IMR-90 (cell line): Measurements from ENCODE around the gene CENPQ. TPM values are rescaled to one million over a fixed set of nuclear protein-coding genes. Genes with fewer than 3 reads are reported as not detected.
"Not testable (repeated sequence)": the region's sequence is repeated elsewhere in the genome, so short reads cannot be mapped to it uniquely, and the experiment has no call there.

Source experiments
- ATAC-seq: fragments of 200-7000 bp; cut with Tn5 transposase; 2 replicates; pipeline ENCODE4 v1.9.1; 2020; ENCODE audit warnings: low read depth, mild to moderate bottlenecking, moderate library complexity
- BruUV-seq: library from RNA; stranded (reverse); fragments of 400-500 nt; replicated peaks from 2 replicates; lab custom pipeline; 2021; lab: Mats Ljungman, UMichigan
- CTCF ChIA-PET: fragments of 300-600 bp; formaldehyde crosslinking; extraction: SDS; loops from one replicate; lab custom pipeline; 2021; ENCODE audit warnings: antibody characterized with exemption; lab: Yijun Ruan, JAX
- POLR2A ChIA-PET: fragments of 300-600 bp; sonication (Branson Sonifier 250); formaldehyde crosslinking; loops from one replicate; lab custom pipeline; 2022; ENCODE audit warnings: antibody characterized with exemption; ENCODE audit not compliant: unreplicated experiment; lab: Charles Lee
- DNase-seq: peaks from one replicate; pipeline ENCODE4 v3.0.0; 2013
- H2AFZ ChIP-seq: replicated peaks from 2 replicates; pipeline ENCODE3; 2013; ENCODE audit warnings: low read length, mild to moderate bottlenecking; ENCODE audit not compliant: poor library complexity
- H2AK5ac ChIP-seq: 2 replicates; pipeline ENCODE4 v1.6.1; 2013; ENCODE audit warnings: low read depth, low read length, inconsistent platforms
- H2AK9ac ChIP-seq: replicated peaks from 2 replicates; pipeline ENCODE3; 2013; ENCODE audit warnings: mild to moderate bottlenecking, low read depth, low read length, moderate library complexity; ENCODE audit not compliant: poor library complexity
- H2BK120ac ChIP-seq: 2 replicates; pipeline ENCODE4 v1.6.1; 2013; ENCODE audit warnings: low read depth, low read length, inconsistent platforms
- H2BK15ac ChIP-seq: 3 replicates; pipeline ENCODE4 v1.6.1; 2013; ENCODE audit warnings: low read depth, low read length, inconsistent platforms
- H2BK20ac ChIP-seq: 2 replicates; pipeline ENCODE4 v1.6.1; 2013; ENCODE audit warnings: low read depth, mild to moderate bottlenecking, inconsistent platforms, low read length, moderate library complexity
- H2BK5ac ChIP-seq: 2 replicates; pipeline ENCODE4 v1.6.1; 2013; ENCODE audit warnings: mild to moderate bottlenecking, low read depth, low read length, inconsistent platforms; ENCODE audit not compliant: poor library complexity, severe bottlenecking
- H3K14ac ChIP-seq: replicated peaks from 2 replicates; pipeline ENCODE4 v1.6.1; 2013; ENCODE audit warnings: low read depth, low read length, inconsistent platforms
- H3K18ac ChIP-seq: 2 replicates; pipeline ENCODE4 v1.6.1; 2013; ENCODE audit warnings: low read depth, low read length, control low read depth
- H3K23ac ChIP-seq: 2 replicates; pipeline ENCODE4 v1.6.1; 2013; ENCODE audit warnings: low read depth, low read length, inconsistent platforms
- H3K27ac ChIP-seq: 2 replicates; pipeline ENCODE4 v1.5.1; 2013; ENCODE audit warnings: mild to moderate bottlenecking, control low read depth, low read length; ENCODE audit not compliant: insufficient read depth
- H3K27me3 ChIP-seq: 2 replicates; pipeline ENCODE4 v1.6.1; 2013; ENCODE audit warnings: low read length; ENCODE audit not compliant: control insufficient read depth, insufficient read depth
- H3K36me3 ChIP-seq: 2 replicates; pipeline ENCODE4 v1.6.1; 2013; ENCODE audit warnings: low read length, mixed read lengths; ENCODE audit not compliant: control insufficient read depth, insufficient read depth
- H3K4ac ChIP-seq: 2 replicates; pipeline ENCODE4 v1.6.1; 2013; ENCODE audit warnings: low read depth, low read length, inconsistent platforms
- H3K4me1 ChIP-seq: 2 replicates; pipeline ENCODE4 v1.6.1; 2013; ENCODE audit warnings: low read length, mixed read lengths; ENCODE audit not compliant: control insufficient read depth, insufficient read depth
- H3K4me2 ChIP-seq: 2 replicates; pipeline ENCODE4 v1.6.1; 2013; ENCODE audit warnings: low read depth, mild to moderate bottlenecking, control low read depth, low read length, moderate library complexity
- H3K4me3 ChIP-seq: 2 replicates; pipeline ENCODE4 v1.5.1; 2013; ENCODE audit warnings: low read depth, mild to moderate bottlenecking, control low read depth, low read length, moderate library complexity; ENCODE audit not compliant: insufficient read depth
- H3K56ac ChIP-seq: 2 replicates; pipeline ENCODE4 v1.6.1; 2013; ENCODE audit warnings: low read length, inconsistent platforms; ENCODE audit not compliant: insufficient read depth; ENCODE audit errors: extremely low read depth
- H3K79me1 ChIP-seq, 2 experiments: 2 replicates each; pipeline ENCODE4 v1.6.1; 2013; ENCODE audit warnings: low read length in 2 of 2, inconsistent platforms in 1 of 2, low read depth in 1 of 2
- H3K9ac ChIP-seq: 2 replicates; pipeline ENCODE4 v1.6.1; 2013; ENCODE audit warnings: low read depth, low read length, control low read depth
- H3K9me1 ChIP-seq: 2 replicates; pipeline ENCODE4 v1.6.1; 2013; ENCODE audit warnings: low read length, inconsistent platforms; ENCODE audit not compliant: insufficient read depth
- H3K9me3 ChIP-seq: 2 replicates; pipeline ENCODE4 v1.6.1; 2013; ENCODE audit warnings: low read length; ENCODE audit not compliant: control insufficient read depth, insufficient read depth
- H4K20me1 ChIP-seq: 2 replicates; pipeline ENCODE4 v1.6.1; 2013; ENCODE audit warnings: low read length, inconsistent platforms; ENCODE audit not compliant: insufficient read depth
- H4K5ac ChIP-seq: 2 replicates; pipeline ENCODE4 v1.6.1; 2013; ENCODE audit warnings: mild to moderate bottlenecking, low read depth, low read length, control low read depth
- H4K8ac ChIP-seq, 2 experiments: 2 replicates each; pipeline ENCODE4 v1.6.1; 2013; ENCODE audit warnings: low read depth in 2 of 2, low read length in 2 of 2, control low read depth in 1 of 2, inconsistent platforms in 1 of 2
- H4K91ac ChIP-seq: 2 replicates; pipeline ENCODE4 v1.6.1; 2013; ENCODE audit warnings: low read depth, low read length, inconsistent platforms; ENCODE audit not compliant: insufficient read depth
- CEBPB ChIP-seq: IDR thresholded peaks from 2 replicates; pipeline ENCODE4 v1.6.1; 2012; ENCODE audit warnings: low read depth, low read length, improper control_type of control experiment
- CHD1 ChIP-seq: IDR thresholded peaks from 2 replicates; pipeline ENCODE4 v1.6.1; 2012; ENCODE audit warnings: low read depth, low read length, improper control_type of control experiment
- FOS ChIP-seq: fragments of 150-350 bp; IDR thresholded peaks from 2 replicates; pipeline ENCODE4 v1.6.1; 2016; ENCODE audit warnings: low read depth, low read length
- MAFK ChIP-seq: IDR thresholded peaks from 2 replicates; pipeline ENCODE4 v1.6.1; 2012; ENCODE audit warnings: low read depth, low read length, improper control_type of control experiment
- MAZ ChIP-seq: IDR thresholded peaks from 2 replicates; pipeline ENCODE4 v1.6.1; 2012; ENCODE audit warnings: low read depth, mild to moderate bottlenecking, low read length, improper control_type of control experiment, moderate library complexity, borderline replicate concordance
- MXI1 ChIP-seq: IDR thresholded peaks from 2 replicates; pipeline ENCODE4 v1.6.1; 2012; ENCODE audit warnings: low read depth, mild to moderate bottlenecking, low read length, moderate library complexity, borderline replicate concordance
- NFE2L2 ChIP-seq: fragments of 150-350 bp; IDR thresholded peaks from 2 replicates; pipeline ENCODE4 v1.6.1; 2016; ENCODE audit warnings: low read depth, mild to moderate bottlenecking, low read length
- POLR2A ChIP-seq: IDR thresholded peaks from 2 replicates; pipeline ENCODE4 v1.6.1; 2012; ENCODE audit warnings: mild to moderate bottlenecking, low read depth, low read length
- RAD21 ChIP-seq: IDR thresholded peaks from 2 replicates; pipeline ENCODE4 v1.6.1; 2012; ENCODE audit warnings: low read length, improper control_type of control experiment
- RCOR1 ChIP-seq: IDR thresholded peaks from 2 replicates; pipeline ENCODE4 v1.6.1; 2012; ENCODE audit warnings: mild to moderate bottlenecking, low read length, improper control_type of control experiment; ENCODE audit not compliant: insufficient replicate concordance
- SMC3 ChIP-seq: fragments of 150-350 bp; IDR thresholded peaks from 2 replicates; pipeline ENCODE4 v1.6.1; 2016; ENCODE audit warnings: low read depth, mild to moderate bottlenecking, antibody characterized with exemption, low read length, moderate library complexity
- WGBS, 2 experiments: methylation state at CpG; one replicate each; pipeline versions ENCODE4 v1.1.5 to v1.1.7; 2013; ENCODE audit warnings: missing lambda C conversion rate in 2 of 2; ENCODE audit not compliant: insufficient read length in 1 of 2; ENCODE audit errors: extremely low coverage in 2 of 2; 5-methylcytosine and 5-hydroxymethylcytosine counted together
- dilution Hi-C: fragments of 300-500 bp; cut with HindIII; formaldehyde crosslinking; loops from one replicate; pipeline ENCODE4 v1.14.3; 2018; ENCODE audit warnings: low sequenced_read_pairs; ENCODE audit not compliant: unreplicated experiment
- in situ Hi-C: fragments of 300-500 bp; cut with MboI; formaldehyde crosslinking; loops from 3 replicates; pipeline ENCODE4 v1.14.3; 2019; ENCODE audit warnings: low sequenced_read_pairs, inconsistent platforms, mixed read lengths
- intact Hi-C: fragments of 100-400 bp; cut with micrococcal nuclease; formaldehyde crosslinking; loops from 2 replicates; pipeline ENCODE4 v1.10.0; 2022
- polyA plus RNA-seq, 3 experiments: library from polyadenylated mRNA; depleted of rRNA; stranded (reverse); fragments of >200 nt; gene quantifications; 2 replicates each; pipeline ENCODE4 v1.2.3, GENCODE V29; 2012; ENCODE audit warnings: low replicate concordance in 1 of 3
- total RNA-seq: library from RNA; depleted of rRNA; stranded (reverse); fragments of >200 nt; gene quantifications from 2 replicates; pipeline ENCODE4 v1.2.3, GENCODE V29; 2012

Gene CENPQ
- total and polyA plus RNA-seq, 2 of the 4 experiments (the other 2 are of a cell fraction): 2.2 to 3.7 TPM

DNA sequence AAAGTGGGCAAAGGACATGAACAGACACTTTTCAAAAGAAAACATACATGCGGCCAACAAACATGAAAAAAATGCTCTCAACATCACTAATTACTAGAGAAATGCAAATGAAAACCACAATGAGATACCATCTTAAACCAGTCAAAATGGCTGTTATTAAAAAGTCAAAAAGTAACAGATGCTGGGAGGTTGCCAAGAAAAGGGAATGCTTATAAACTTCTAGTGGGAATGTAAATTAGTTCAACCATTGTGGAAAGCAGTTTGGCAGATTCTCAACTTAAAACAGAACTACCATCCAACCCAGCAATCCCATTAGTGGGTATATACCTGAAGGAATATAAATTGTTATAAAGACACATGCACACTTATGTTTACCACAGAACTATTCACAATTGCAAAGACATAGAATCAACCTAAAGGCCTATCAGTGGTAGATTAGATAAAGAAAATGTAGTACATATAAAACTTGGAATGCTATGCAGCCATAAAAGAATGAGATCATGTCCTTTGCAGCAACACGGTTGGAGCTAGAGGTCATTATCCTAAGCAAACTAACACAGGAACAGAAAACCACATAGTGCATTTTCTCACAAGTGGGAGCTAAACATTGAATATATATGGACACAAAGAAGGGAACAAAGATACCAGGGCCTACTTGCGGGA, 16.3 kb downstream of the CENPQ start:
- H4K5ac ChIP-seq: no peak overlapping the region
- no peaks in the 10 kb centered on the region for H3K4me1 ChIP-seq
- H3K9me3 ChIP-seq: no peaks in the 10 kb centered on the region
- no peak overlapping the region for H2AK5ac ChIP-seq
- no peak overlapping the region for H3K18ac ChIP-seq
- no peak for DNase-seq
- no peaks in the 10 kb centered on the region for H3K36me3 ChIP-seq
- ATAC-seq: no peak
- no peak overlapping the region for H3K27ac ChIP-seq
- H2BK15ac ChIP-seq: no peak overlapping the region
- no peak overlapping the region for H2AK9ac ChIP-seq
- no peak overlapping the region for H3K4ac ChIP-seq
- intact Hi-C loops: no loop called here
- no peaks in the 10 kb centered on the region for H3K79me1 ChIP-seq
- H3K9ac ChIP-seq: no peak overlapping the region
- H3K23ac ChIP-seq: no peak overlapping the region
- BruUV-seq: no TSS peak
- no peak overlapping the region for H3K14ac ChIP-seq
- CTCF ChIA-PET: no interaction called here
- H2BK5ac ChIP-seq: no peak overlapping the region
- no peak overlapping the region for H4K91ac ChIP-seq
- H4K8ac ChIP-seq: no peak overlapping the region
- TF ChIP-seq CHD1 (no peak), RCOR1 (no peak), RAD21 (no peak), FOS (no peak), MAFK (no peak), CEBPB (no peak), POLR2A (no peak), MAZ (no peak), MXI1 (no peak), SMC3 (no peak), NFE2L2 (no peak)
- no peak overlapping the region for H3K4me3 ChIP-seq
- H3K27me3 ChIP-seq: no peaks in the 10 kb centered on the region
- dilution Hi-C loops: no loop called here
- no peak overlapping the region for H2BK20ac ChIP-seq
- H3K56ac ChIP-seq: no peak overlapping the region
- WGBS, 2 experiments: no CpG with 5 or more reads among the region's 3 CpGs
- POLR2A ChIA-PET: no interaction called here
- H2BK120ac ChIP-seq: no peak overlapping the region
- in situ Hi-C loops: no loop called here
- H3K4me2 ChIP-seq: no peak overlapping the region
- no peak overlapping the region for H2AFZ ChIP-seq
- H4K20me1 ChIP-seq: no peaks in the 10 kb centered on the region
- no peaks in the 10 kb centered on the region for H3K9me1 ChIP-seq

DNA sequence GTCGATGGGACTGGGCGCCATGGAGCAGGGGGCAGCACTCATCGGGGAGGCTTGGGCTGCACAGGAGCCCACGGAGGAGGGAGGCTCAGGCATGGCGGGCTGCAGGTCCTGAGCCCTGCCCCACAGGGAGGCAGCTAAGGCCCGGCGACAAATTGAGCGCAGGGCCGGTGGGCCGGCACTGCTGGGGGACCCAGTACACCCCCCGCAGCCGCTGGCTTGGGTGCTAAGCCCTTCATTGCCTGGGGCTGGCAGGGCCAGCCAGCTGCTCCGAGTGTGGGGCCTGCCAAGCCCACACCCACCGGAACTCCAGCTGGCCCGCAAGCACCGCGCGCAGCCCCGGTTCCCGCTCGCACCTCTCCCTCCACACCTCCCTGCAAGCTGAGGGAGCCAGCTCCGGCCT, 18.7 kb downstream of the CENPQ start:
- H3K18ac ChIP-seq, intact Hi-C loops, POLR2A ChIA-PET, H3K9me3 ChIP-seq, H3K36me3 ChIP-seq, H4K91ac ChIP-seq, CTCF ChIA-PET, H2BK15ac ChIP-seq, H3K79me1 ChIP-seq, H3K9me1 ChIP-seq, H2BK5ac ChIP-seq, H3K27me3 ChIP-seq, BruUV-seq, H3K56ac ChIP-seq, H2AFZ ChIP-seq, H2BK120ac ChIP-seq, H2BK20ac ChIP-seq, H4K20me1 ChIP-seq, H3K4me2 ChIP-seq, H3K9ac ChIP-seq, H2AK5ac ChIP-seq, H3K4me3 ChIP-seq, H4K8ac ChIP-seq, H3K4me1 ChIP-seq, H3K4ac ChIP-seq, H3K14ac ChIP-seq, ATAC-seq, H3K27ac ChIP-seq, dilution Hi-C loops, H4K5ac ChIP-seq, DNase-seq, H3K23ac ChIP-seq, in situ Hi-C loops, H2AK9ac ChIP-seq: not testable (repeated sequence)
- WGBS, 2 experiments: 93% methylated on average over 3 of the region's 22 CpGs; no CpG with 5 or more reads in 1 of the 2 experiments
